CD4-positive, alpha-beta T cell treated with Interleukin-4 for 1 hour (primary cell): Measurements from ENCODE around the gene SLC25A47.
"Not testable (repeated sequence)": the region's sequence is repeated elsewhere in the genome, so short reads cannot be mapped to it uniquely, and the experiment has no call there.

Source experiments
- DNase-seq, 2 donors: peaks; one replicate each; pipeline ENCODE4 v3.0.0-alpha.2; 2020 to 2022

Gene SLC25A47

DNA sequence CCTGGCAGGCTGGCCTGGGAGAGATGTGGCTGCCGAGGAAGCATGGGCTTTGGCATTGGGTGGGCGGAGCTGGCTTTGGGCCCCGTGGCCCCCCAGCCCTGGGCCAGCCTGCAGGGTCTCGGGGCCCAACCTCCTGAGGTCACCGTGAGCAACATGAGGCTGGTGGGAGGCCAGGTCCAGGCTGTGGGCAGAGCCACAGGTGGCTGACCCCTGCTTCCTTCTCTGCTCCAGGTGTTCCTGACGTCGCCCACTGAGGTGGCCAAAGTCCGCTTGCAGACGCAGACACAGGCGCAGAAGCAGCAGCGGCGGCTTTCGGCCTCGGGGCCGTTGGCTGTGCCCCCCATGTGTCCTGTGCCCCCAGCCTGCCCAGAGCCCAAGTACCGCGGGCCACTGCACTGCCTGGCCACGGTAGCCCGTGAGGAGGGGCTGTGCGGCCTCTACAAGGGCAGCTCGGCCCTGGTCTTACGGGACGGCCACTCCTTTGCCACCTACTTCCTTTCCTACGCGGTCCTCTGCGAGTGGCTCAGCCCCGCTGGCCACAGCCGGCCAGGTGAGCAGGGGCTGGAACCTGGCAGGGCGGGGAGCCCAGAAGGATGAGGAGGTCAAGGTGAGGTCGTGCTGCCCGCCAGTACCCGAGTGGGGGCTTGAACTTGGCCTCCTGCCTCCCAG lies 5.5 kb downstream of the SLC25A47 start:
- no peak for DNase-seq

DNA sequence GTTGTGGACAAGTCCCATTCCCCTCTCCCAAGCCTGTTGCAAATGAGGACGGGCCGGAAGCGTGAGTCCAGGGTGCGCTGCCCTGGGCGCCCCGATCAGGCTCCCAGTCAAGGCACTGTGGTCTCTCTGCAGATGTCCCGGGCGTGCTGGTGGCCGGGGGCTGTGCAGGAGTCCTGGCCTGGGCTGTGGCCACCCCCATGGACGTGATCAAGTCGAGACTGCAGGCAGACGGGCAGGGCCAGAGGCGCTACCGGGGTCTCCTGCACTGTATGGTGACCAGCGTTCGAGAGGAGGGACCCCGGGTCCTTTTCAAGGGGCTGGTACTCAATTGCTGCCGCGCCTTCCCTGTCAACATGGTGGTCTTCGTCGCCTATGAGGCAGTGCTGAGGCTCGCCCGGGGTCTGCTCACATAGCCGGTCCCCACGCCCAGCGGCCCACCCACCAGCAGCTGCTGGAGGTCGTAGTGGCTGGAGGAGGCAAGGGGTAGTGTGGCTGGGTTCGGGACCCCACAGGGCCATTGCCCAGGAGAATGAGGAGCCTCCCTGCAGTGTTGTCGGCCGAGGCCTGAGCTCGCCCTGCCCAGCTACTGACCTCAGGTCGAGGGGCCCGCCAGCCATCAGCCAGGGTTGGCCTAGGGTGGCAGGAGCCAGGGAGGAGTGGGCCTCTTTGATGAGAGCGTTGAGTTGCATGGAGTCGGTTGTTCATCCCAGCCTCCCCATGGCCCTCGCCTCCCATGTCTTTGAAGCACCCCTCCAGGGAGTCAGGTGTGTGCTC lies 6.3 kb downstream of the SLC25A47 start:
- DNase-seq, result no peak

DNA sequence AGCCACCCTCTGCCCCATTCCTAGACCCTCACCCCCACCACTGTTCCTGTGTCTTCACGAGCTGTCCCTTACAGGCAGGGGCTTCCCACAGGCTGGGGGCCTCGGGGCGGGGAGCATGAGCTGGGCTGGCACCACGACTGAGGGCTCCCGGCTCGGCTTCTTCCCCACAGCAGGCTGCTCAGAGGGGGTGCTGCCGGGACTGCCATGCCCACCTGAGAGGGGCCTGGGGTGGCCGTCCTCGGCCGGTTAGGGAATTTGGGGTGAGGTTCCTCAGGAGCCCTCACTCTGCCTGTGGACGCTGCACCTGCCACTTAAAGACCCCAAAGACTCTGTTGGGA lies 6.8 kb downstream of the SLC25A47 start:
- no peak for DNase-seq

- DNase-seq, result no peak
Observed at GRCh38 chr14:100330388-100330931, 7.3 kb downstream of the SLC25A47 start.

DNA sequence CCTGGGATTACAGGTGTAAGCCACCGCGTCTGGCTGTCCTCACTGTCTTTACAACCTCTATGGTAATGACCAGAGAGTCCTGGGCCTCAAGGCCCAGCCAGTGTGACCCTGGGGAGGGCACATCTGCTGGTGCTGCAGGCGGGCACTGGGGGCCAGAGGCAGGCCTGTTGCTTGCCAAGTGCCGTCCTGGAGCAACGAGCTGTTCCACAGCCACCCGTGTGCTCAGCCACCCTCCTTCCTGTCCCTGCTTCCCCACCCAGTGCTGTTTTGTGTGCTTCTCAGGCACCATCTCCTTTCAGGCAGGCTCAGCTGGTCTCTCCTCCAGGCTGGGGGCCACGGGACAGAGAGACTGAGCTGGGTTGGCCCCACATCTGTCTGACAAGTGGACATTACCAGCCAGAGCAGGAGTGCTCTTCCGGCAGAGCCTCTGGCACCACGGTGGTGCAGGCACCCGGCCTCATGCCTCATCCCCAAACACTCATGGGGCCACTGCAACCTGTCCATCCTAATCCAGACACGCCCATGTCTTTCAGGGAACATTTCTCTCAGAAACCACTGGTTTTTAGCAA lies 9.0 kb downstream of the SLC25A47 start:
- DNase-seq, result no peak

DNA sequence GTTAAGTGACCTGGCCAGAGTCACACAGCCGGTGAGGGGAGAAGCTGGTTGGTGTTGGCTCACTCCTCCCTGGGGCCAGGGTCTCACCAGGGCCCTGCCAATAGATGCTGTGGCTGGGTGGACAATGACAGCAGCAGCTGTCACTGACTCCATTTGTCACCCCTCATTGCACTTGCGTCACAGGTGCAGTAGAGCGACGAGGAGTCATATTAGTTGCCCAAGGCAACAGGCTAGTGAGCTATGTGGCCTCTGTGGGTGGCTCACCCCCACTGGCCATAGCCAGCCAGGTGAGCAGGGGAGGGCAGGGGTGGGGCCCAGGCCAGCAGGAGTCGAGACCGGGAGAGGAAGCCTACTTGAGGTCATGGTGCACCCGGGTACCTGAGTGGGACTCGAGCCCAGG lies 9.7 kb downstream of the SLC25A47 start:
- no peak for DNase-seq

DNA sequence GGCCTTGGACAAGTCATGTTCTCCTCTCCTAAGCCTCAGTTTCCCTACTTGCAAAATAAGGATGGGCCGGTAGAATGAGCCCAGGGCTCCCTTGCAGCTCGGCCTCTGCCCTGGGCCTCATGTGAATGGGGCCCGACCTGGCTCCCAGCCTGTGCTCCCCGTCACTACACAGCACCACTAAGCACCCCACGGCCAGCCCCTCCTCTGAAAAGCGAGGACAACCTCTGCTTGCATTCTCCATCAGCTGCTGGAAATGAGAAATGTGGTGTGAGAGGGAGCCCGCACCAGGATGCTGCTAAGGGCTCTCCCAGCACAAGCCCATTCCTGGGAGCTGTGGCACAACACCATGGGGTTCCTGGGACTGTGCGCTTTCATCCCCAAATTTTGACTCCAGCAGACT lies 10.2 kb downstream of the SLC25A47 start:
- DNase-seq, result no peak

DNA sequence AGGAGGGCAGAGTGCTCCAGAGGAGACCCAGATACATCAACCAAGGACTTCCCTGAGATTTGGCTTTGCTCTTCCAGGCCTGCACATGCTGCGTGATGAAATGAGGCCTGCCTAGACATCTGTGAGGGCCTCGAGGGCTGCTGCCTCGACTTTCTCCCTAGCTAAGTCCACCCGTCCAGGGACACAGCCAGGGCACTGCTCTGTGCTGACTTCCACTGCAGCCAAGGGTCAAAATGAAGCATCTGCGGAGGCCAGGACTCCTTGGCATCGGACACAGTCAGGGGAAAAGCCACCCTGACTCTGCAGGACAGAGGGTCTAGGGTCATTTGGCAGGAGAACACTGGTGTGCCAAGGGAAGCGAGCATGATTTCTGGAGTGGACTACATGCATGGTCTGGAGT lies 10.7 kb downstream of the SLC25A47 start:
- no peak for DNase-seq

DNA sequence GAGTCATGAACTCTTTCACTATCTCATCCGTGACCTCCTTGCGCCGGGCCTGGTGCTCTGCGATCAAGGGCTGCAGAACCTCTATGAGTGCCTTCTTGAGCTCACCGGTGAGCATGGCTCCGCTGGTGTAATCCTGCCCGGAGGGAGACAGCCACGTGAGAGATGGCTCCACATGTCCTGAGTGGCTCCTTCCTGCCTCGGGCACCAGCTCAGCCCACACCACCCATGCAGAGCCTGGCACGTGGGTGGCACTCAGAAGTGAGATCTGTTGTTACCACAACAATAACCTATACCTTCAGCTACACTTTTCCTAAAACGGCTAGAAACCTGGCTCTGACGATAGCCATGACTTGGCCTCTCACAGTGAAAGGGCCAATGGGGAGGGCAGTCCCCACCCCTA lies 11.8 kb downstream of the SLC25A47 start:
- DNase-seq, result no peak

- no peak for DNase-seq
Observed at GRCh38 chr14:100336618-100337530, 13.7 kb downstream of the SLC25A47 start.

GRCh38 chr14:100339766-100340422 lies 16.8 kb downstream of the SLC25A47 start:
- no peak for DNase-seq

DNA sequence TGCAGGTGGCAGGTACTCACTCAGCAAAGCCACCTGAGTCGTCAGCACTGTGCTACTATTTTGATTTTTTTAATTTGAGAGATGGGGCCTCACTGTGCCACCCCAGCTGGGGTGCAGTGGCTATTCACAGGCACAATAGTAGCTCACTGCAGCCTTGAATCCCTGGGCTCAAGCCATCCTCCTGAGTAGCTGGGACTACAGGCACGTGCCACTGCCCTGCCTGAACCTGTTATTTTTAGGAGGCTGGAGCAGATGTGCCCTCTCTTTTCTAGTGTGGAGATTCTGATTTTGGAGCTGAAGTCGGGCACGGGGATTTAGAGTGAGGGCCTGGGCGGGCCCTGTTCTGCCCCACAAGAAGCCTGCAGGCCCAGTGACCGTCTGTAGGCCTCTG lies 17.3 kb downstream of the SLC25A47 start:
- no peak for DNase-seq

DNA sequence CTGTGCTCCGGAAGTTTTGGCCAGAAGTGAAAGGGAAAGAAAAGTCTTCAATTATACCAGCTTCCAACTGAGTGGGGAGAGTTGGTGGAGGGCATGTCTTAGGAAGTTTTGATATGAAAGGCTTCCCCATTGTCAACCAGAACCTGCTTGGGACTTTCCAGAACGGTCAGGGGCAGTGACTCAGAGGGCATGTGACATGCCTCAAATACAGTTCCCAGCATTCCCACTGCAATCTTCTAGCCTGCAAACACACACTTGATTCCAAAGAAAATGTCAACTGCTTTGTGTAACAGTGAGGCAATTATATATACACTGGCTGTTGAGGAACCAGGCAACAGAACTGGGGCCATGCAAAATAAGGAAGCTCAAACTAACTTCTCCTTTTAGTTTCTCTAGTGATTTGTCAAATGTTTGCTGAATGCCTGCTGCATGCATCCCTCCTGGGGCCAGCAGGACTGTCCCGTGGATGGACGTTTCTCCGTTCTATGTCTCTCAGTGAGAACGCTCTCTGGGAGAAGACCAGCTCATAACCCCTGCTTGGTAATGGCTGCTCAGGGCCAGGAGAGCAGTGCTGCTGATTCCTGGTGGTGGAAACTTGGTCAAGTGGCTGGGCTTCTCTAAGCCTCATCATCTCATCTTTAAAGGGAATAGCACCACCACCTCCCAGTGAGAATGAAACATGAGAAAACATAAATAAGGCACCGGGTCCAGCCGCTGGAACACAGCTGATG lies 18.3 kb downstream of the SLC25A47 start:
- DNase-seq, result peak; percentile 38 to 81

DNA sequence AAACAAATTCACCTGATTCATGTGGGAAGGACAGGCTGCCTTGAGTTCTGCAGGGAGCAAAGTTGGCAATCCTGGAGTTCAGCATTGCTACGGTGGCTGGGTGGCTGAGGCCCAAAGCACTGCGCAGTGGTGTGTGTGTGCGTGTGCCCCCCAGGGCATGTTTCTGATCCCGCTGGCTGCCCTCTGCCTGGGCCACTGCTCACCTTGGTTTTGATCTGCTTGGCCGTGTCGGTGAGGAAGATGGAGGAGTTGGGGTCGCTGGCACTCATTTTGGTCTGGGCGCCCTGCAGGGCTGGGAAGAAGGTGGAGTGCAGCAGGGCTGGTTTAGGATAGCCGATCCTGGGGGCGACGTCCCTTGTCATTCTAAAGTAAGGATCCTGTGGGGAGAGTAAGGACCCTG lies 19.1 kb downstream of the SLC25A47 start:
- DNase-seq, result no peak

GRCh38 chr14:100342826-100343225 lies 19.7 kb downstream of the SLC25A47 start:
- DNase-seq, result not testable (repeated sequence)

DNA sequence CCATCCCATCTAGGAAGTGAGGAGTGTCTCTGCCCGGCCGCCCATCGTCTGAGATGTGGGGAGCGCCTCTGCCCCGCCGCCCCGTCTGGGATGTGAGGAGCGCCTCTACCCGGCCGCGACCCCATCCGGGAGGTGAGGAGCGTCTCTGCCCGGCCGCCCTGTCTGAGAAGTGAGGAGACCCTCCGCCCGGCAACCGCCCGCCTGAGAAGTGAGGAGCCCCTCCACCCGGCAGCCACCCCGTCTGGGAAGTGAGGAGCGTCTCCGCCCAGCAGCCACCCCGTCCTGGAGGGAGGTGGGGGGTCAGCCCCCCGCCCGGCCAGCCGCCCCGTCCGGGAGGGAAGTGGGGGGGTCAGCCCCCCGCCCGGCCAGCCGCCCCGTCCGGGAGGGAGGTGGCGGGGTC lies 21.5 kb downstream of the SLC25A47 start:
- DNase-seq, result not testable (repeated sequence)

GRCh38 chr14:100345711-100346110 lies 22.6 kb downstream of the SLC25A47 start:
- no peak for DNase-seq

DNA sequence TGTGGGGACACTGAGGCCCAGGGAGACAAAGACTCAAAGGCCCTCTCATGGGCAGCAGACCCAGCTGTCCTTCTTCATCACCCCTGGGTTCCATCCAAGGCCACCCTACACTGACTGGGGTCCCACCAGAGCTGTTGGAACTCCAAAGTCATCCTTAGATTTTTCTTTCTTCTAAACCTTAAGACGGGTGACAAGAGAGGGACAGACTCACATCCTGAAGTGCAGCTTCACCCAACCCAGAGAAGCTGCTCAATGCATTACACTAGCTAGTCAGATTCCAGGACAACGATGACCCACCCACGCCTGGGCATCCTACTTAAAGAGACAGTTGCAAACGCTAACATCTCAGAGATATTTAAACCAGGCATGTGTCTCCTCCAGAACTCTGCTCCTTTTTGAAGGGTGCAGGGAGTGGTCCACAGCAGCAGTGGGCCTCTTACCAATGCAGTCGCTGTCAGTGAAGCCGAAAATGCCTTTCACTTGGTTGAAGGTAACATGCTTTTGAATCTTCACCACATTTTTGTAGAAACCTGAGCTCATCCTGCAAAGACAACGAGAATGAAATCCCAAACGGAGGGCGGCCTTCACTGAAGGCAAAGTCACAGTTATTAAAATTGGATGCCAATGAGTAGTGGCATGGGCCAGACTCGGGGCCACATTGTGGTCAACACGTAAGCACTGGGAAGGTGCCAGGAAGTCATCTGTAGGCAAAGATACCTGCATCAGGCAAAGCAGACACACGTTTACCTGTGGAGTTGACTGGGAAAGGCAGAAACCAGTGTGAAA lies 23.4 kb downstream of the SLC25A47 start:
- DNase-seq, result no peak

GRCh38 chr14:100348253-100348729 lies 25.2 kb downstream of the SLC25A47 start:
- no peak for DNase-seq

GRCh38 chr14:100348784-100349685 lies 25.9 kb downstream of the SLC25A47 start:
- DNase-seq, result no peak
